HL-60/S4 treated with phorbol 12-myristate 13-acetate at 8.2 ng/mL for 4 days and 3 days (cell line): ENCODE data around the gene KHDC4.

Experiments used
- in situ Hi-C: fragments of 300-500 bp; cut with MboI; formaldehyde crosslinking; loops from 2 replicates; pipeline ENCODE4 v1.15.0; 2022; ENCODE audit warnings: low sequenced_read_pairs

KHDC4 gene

GRCh38 chr1:155934097-155934935 is at the start of gene KHDC4:
KHDC4 (minus strand) TSS chr1:155934413; CDS start chr1:155934373, 40 bp downstream.
- in situ Hi-C loops: loop anchor here (10.0 kb wide), 1 partner anchor 120 kb away; the partner anchor contains the start of genes LAMTOR2 and UBQLN4

GRCh38 chr1:155983191-155984024 is 49.2 kb upstream of the KHDC4 start:
- in situ Hi-C loops: no loop called here

GRCh38 chr1:155982106-155982505 is 47.9 kb upstream of the KHDC4 start:
- in situ Hi-C loops: no loop called here

GRCh38 chr1:155981266-155982088 is 47.3 kb upstream of the KHDC4 start:
- in situ Hi-C loops: no loop called here

GRCh38 chr1:155979597-155980343 is 45.6 kb upstream of the KHDC4 start:
- in situ Hi-C loops: no loop called here

- in situ Hi-C loops: no loop called here
These were observed 44.8 kb upstream of the KHDC4 start for GRCh38 chr1:155978973-155979429.

GRCh38 chr1:155978325-155978972 is 44.2 kb upstream of the KHDC4 start, which contains the start of gene ARHGEF2:
ARHGEF2 (minus strand) TSS chr1:155978547; CDS start chr1:155978427, 120 bp downstream.
- in situ Hi-C loops: no loop called here

GRCh38 chr1:155977690-155978324 is 43.6 kb upstream of the KHDC4 start:
- in situ Hi-C loops: no loop called here

GRCh38 chr1:155976913-155977689 is 42.9 kb upstream of the KHDC4 start:
- in situ Hi-C loops: no loop called here

- in situ Hi-C loops: no loop called here
These were observed 42.1 kb upstream of the KHDC4 start for GRCh38 chr1:155976062-155976912.

GRCh38 chr1:155975375-155976061 is 41.3 kb upstream of the KHDC4 start:
- in situ Hi-C loops: no loop called here

- in situ Hi-C loops: no loop called here
These were observed 40.2 kb upstream of the KHDC4 start for GRCh38 chr1:155974208-155975115.

- in situ Hi-C loops: no loop called here
These were observed 39.5 kb upstream of the KHDC4 start for GRCh38 chr1:155973723-155974122.

GRCh38 chr1:155971910-155972809 is 37.9 kb upstream of the KHDC4 start:
- in situ Hi-C loops: no loop called here
